ENCODE results near the gene EPB41L4A.

The EPB41L4A gene

GRCh38 chr5:112413611-112414010 lies 5.5 kb downstream of the EPB41L4A start:
- CTCF ChIA-PET, result no interaction called here
- POLR2A ChIA-PET, result no interaction called here
- DNase-seq (ENCODE audit: extremely low spot score), result no peak
- TF ChIP-seq TARDBP (IDR thresholded peaks at IDR 0.05) (no peak), SUZ12 (IDR thresholded peaks at IDR 0.05) (no peak), ZNF384 (IDR thresholded peaks at IDR 0.05) (no peak), ARNT (IDR thresholded peaks at IDR 0.05) (no peak), SP1 (IDR thresholded peaks at IDR 0.05) (no peak)

GRCh38 chr5:112412346-112412745 lies 6.7 kb downstream of the EPB41L4A start:
- TF ChIP-seq L3MBTL2 (conservative IDR thresholded peaks at IDR 0.05), result no peak
- no peak for TF ChIP-seq NFRKB (IDR thresholded peaks at IDR 0.05)
- no peak for TF ChIP-seq CTBP1 (IDR thresholded peaks at IDR 0.05; ENCODE audit: borderline replicate concordance)
- TF ChIP-seq SP1 (IDR thresholded peaks at IDR 0.05), result no peak
- TF ChIP-seq BHLHE40 (IDR thresholded peaks at IDR 0.05; ENCODE audit: borderline replicate concordance), result no peak
- no peak for TF ChIP-seq FOXK2 (IDR thresholded peaks at IDR 0.05)
- no peak for TF ChIP-seq ELF4 (IDR thresholded peaks at IDR 0.05)
- no peak for TF ChIP-seq HDGF (IDR thresholded peaks at IDR 0.05; ENCODE audit: borderline replicate concordance)
- no peak for TF ChIP-seq ARNT (IDR thresholded peaks at IDR 0.05)
- TF ChIP-seq FOXA1 (IDR thresholded peaks at IDR 0.05), result no peak
- TF ChIP-seq FOXM1 (IDR thresholded peaks at IDR 0.05; ENCODE audit: borderline replicate concordance), result no peak
- POLR2A ChIA-PET, result no interaction called here
- CTCF ChIA-PET, result no interaction called here
- no peak for DNase-seq (ENCODE audit: extremely low spot score)

- POLR2A ChIA-PET, result no interaction called here
- no peak for DNase-seq (ENCODE audit: extremely low spot score)
- CTCF ChIA-PET, result no interaction called here
- TF ChIP-seq ELF4 (IDR thresholded peaks at IDR 0.05) (no peak), SUZ12 (IDR thresholded peaks at IDR 0.05) (no peak), BHLHE40 (IDR thresholded peaks at IDR 0.05; ENCODE audit: borderline replicate concordance) (no peak), CTBP1 (IDR thresholded peaks at IDR 0.05; ENCODE audit: borderline replicate concordance) (no peak), PKNOX1 (IDR thresholded peaks at IDR 0.05) (no peak), L3MBTL2 (conservative IDR thresholded peaks at IDR 0.05) (no peak), ARNT (IDR thresholded peaks at IDR 0.05) (no peak), SP1 (IDR thresholded peaks at IDR 0.05) (no peak), NFRKB (IDR thresholded peaks at IDR 0.05) (no peak), TARDBP (IDR thresholded peaks at IDR 0.05) (no peak), LEF1 (IDR thresholded peaks at IDR 0.05; ENCODE audit: borderline replicate concordance) (no peak), FOXK2 (IDR thresholded peaks at IDR 0.05) (no peak), FOXA1 (IDR thresholded peaks at IDR 0.05) (no peak), HDGF (IDR thresholded peaks at IDR 0.05; ENCODE audit: borderline replicate concordance) (no peak), ZNF384 (IDR thresholded peaks at IDR 0.05) (no peak), FOXM1 (IDR thresholded peaks at IDR 0.05; ENCODE audit: borderline replicate concordance) (no peak)
Measured at GRCh38 chr5:112411903-112412302, 7.2 kb downstream of the EPB41L4A start.

DNA sequence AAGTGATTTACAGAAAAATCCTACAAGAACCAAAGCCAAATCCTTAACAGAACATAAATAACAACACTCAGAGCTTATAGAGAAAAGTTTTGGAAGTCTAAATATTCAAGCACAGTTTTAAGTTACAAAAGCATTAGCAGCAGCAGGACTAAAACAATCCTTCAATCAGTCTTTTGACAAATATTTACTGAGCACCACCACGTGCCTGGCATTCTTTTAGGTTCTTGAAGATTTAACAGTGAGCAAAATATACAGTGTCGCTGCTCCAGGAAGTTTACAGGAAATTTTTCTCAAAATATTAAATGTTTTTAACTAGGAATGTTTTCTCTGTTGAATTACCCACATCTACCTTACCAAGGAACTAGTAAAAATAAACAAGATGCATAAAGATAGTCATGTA lies 11.4 kb downstream of the EPB41L4A start:
- no peak for TF ChIP-seq LEF1 (IDR thresholded peaks at IDR 0.05; ENCODE audit: borderline replicate concordance)
- TF ChIP-seq ARNT (IDR thresholded peaks at IDR 0.05), result no peak
- TF ChIP-seq FOXK2 (IDR thresholded peaks at IDR 0.05), result no peak
- no peak for TF ChIP-seq SP1 (IDR thresholded peaks at IDR 0.05)
- no peak for TF ChIP-seq FOXM1 (IDR thresholded peaks at IDR 0.05; ENCODE audit: borderline replicate concordance)
- TF ChIP-seq ELF4 (IDR thresholded peaks at IDR 0.05), result no peak
- no peak for TF ChIP-seq CTBP1 (IDR thresholded peaks at IDR 0.05; ENCODE audit: borderline replicate concordance)
- TF ChIP-seq L3MBTL2 (conservative IDR thresholded peaks at IDR 0.05), result no peak
- TF ChIP-seq SUZ12 (IDR thresholded peaks at IDR 0.05), result no peak
- TF ChIP-seq HDGF (IDR thresholded peaks at IDR 0.05; ENCODE audit: borderline replicate concordance), result no peak
- TF ChIP-seq PKNOX1 (IDR thresholded peaks at IDR 0.05), result no peak
- DNase-seq (ENCODE audit: extremely low spot score), result no peak
- POLR2A ChIA-PET, result no interaction called here
- CTCF ChIA-PET, result no interaction called here

GRCh38 chr5:112407240-112407639 lies 11.8 kb downstream of the EPB41L4A start:
- TF ChIP-seq ARNT (IDR thresholded peaks at IDR 0.05) (no peak), FOXK2 (IDR thresholded peaks at IDR 0.05) (no peak), SP1 (IDR thresholded peaks at IDR 0.05) (no peak), FOXM1 (IDR thresholded peaks at IDR 0.05; ENCODE audit: borderline replicate concordance) (no peak), HDGF (IDR thresholded peaks at IDR 0.05; ENCODE audit: borderline replicate concordance) (no peak), FOXA1 (IDR thresholded peaks at IDR 0.05) (no peak), ZNF384 (IDR thresholded peaks at IDR 0.05) (no peak), SUZ12 (IDR thresholded peaks at IDR 0.05) (no peak), L3MBTL2 (conservative IDR thresholded peaks at IDR 0.05) (no peak), CTBP1 (IDR thresholded peaks at IDR 0.05; ENCODE audit: borderline replicate concordance) (no peak), ELF4 (IDR thresholded peaks at IDR 0.05) (no peak)
- POLR2A ChIA-PET, result no interaction called here
- DNase-seq (ENCODE audit: extremely low spot score), result no peak
- CTCF ChIA-PET, result no interaction called here

DNA sequence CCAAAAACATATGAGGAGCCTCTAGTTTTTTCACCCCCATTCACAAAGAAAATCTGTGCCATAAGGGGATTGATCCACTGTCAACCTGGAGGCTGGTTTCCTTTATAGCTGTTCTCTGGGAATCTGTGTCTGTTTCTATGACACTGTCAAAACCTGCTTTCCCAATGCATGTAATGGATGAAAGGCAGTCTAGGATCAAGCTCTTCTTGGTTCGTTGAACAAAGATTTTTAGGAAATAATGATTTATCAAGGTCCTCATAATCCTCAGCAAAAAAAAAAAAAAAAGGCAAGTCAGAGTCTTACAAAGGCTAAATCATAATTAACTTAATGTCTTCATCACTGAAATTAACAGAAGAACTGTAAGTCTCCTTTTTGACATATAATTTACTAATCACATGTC lies 16.0 kb downstream of the EPB41L4A start:
- TF ChIP-seq CTBP1 (IDR thresholded peaks at IDR 0.05; ENCODE audit: borderline replicate concordance), result no peak
- no peak for TF ChIP-seq L3MBTL2 (conservative IDR thresholded peaks at IDR 0.05)
- TF ChIP-seq ELF4 (IDR thresholded peaks at IDR 0.05), result no peak
- no peak for TF ChIP-seq ARNT (IDR thresholded peaks at IDR 0.05)
- TF ChIP-seq FOXK2 (IDR thresholded peaks at IDR 0.05), result no peak
- TF ChIP-seq BHLHE40 (IDR thresholded peaks at IDR 0.05; ENCODE audit: borderline replicate concordance), result no peak
- TF ChIP-seq NFRKB (IDR thresholded peaks at IDR 0.05), result no peak
- no peak for TF ChIP-seq TARDBP (IDR thresholded peaks at IDR 0.05)
- TF ChIP-seq LEF1 (IDR thresholded peaks at IDR 0.05; ENCODE audit: borderline replicate concordance), result no peak
- no peak for TF ChIP-seq SUZ12 (IDR thresholded peaks at IDR 0.05)
- TF ChIP-seq PKNOX1 (IDR thresholded peaks at IDR 0.05), result no peak
- TF ChIP-seq SP1 (IDR thresholded peaks at IDR 0.05), result no peak
- CTCF ChIA-PET, result interaction anchor here (0.6 kb wide), 1 partner anchor 95 kb away, joined by 6 read pairs; no protein-coding TSS in a partner anchor
- DNase-seq (ENCODE audit: extremely low spot score), result no peak
- POLR2A ChIA-PET, result no interaction called here

Data from HEK293T (cell line).